GM12878 (cell line): ENCODE results near the gene RTN4R. TPM values are rescaled to one million over a fixed set of nuclear protein-coding genes. Genes with fewer than 3 reads are reported as not detected.

Source experiments
- BHLHE40 ChIP-seq, 2 experiments: fragments of 450-650 bp in 1 of 2; IDR thresholded peaks; 2 replicates each; pipeline ENCODE4 v1.6.1; 2011 to 2017; ENCODE audit warnings: low read depth in 2 of 2, borderline replicate concordance in 1 of 2, improper control_type of control experiment in 1 of 2, low read length in 1 of 2, mild to moderate bottlenecking in 1 of 2
- CBX3 ChIP-seq: fragments of 200-600 bp; sonication (generic); IDR thresholded peaks from 2 replicates; pipeline ENCODE4 v1.6.1; 2016; ENCODE audit warnings: low read depth, borderline replicate concordance
- DPF2 ChIP-seq: fragments of 450-650 bp; IDR thresholded peaks from 2 replicates; pipeline ENCODE4 v1.6.1; 2017; ENCODE audit warnings: mild to moderate bottlenecking
- IKZF1 ChIP-seq: fragments of 450-650 bp; conservative IDR thresholded peaks from 2 replicates; pipeline ENCODE4 v1.6.1; 2017; ENCODE audit warnings: antibody characterized with exemption, mild to moderate bottlenecking
- KAT2A ChIP-seq: conservative IDR thresholded peaks from 2 replicates; pipeline ENCODE4 v1.6.1; 2011; ENCODE audit warnings: low read depth, low read length; ENCODE audit not compliant: control insufficient read depth
- NR2C1 ChIP-seq: fragments of 450-650 bp; IDR thresholded peaks from 2 replicates; pipeline ENCODE4 v1.6.1; 2017; ENCODE audit warnings: antibody characterized with exemption, mild to moderate bottlenecking, moderate library complexity
- PML ChIP-seq: IDR thresholded peaks from 2 replicates; pipeline ENCODE4 v1.6.1; 2012; ENCODE audit warnings: low read length, inconsistent platforms
- POU2F2 ChIP-seq: IDR thresholded peaks from 3 replicates; pipeline ENCODE4 v1.6.1; 2011; ENCODE audit warnings: low read depth, mild to moderate bottlenecking, low read length, borderline replicate concordance
- RAD21 ChIP-seq: IDR thresholded peaks from 2 replicates; pipeline ENCODE4 v1.6.1; 2011; ENCODE audit warnings: mild to moderate bottlenecking, low read depth, low read length, moderate library complexity; ENCODE audit not compliant: insufficient read depth
- RUNX3 ChIP-seq: IDR thresholded peaks from 2 replicates; pipeline ENCODE4 v1.6.1; 2012; ENCODE audit warnings: low read length, inconsistent platforms
- SMAD5 ChIP-seq: IDR thresholded peaks from 2 replicates; pipeline ENCODE4 v1.6.1; 2016; ENCODE audit warnings: antibody characterized with exemption, low read depth
- SMARCA5 ChIP-seq: fragments of 450-650 bp; IDR thresholded peaks from 2 replicates; pipeline ENCODE4 v1.6.1; 2017; ENCODE audit warnings: mild to moderate bottlenecking
- SMC3 ChIP-seq: IDR thresholded peaks from 2 replicates; pipeline ENCODE4 v1.6.1; 2011; ENCODE audit warnings: low read length, improper control_type of control experiment, borderline replicate concordance
- TARDBP ChIP-seq: IDR thresholded peaks from 2 replicates; pipeline ENCODE4 v1.6.1; 2016; ENCODE audit warnings: borderline replicate concordance
- TCF12 ChIP-seq: IDR thresholded peaks from 2 replicates; pipeline ENCODE4 v1.6.1; 2011; ENCODE audit warnings: low read depth, mild to moderate bottlenecking, low read length
- ZNF622 ChIP-seq: fragments of 450-650 bp; IDR thresholded peaks from 2 replicates; pipeline ENCODE4 v1.6.1; 2017; ENCODE audit warnings: mild to moderate bottlenecking, inconsistent platforms
- polyA plus RNA-seq, 11 experiments: library from polyadenylated mRNA; depleted of rRNA in 4 of 11; unstranded in 6 of 11; stranded (reverse) in 5 of 11; fragments of >200 nt; fragmentation: Nextera tagmentation in 4 of 11; fragmentation: Illumina TruSeq in 1 of 11; extraction: Ambion mirVana in 4 of 11; extraction: Trizol in 1 of 11; gene quantifications; 1 replicate in 1 of 11; 2 replicates in 10 of 11; pipeline versions ENCODE4 v1.2.1 to v1.2.3, GENCODE V29; 2011 to 2016; ENCODE audit warnings: inconsistent platforms in 2 of 11, missing spikeins in 2 of 11, low read depth in 1 of 11
- total RNA-seq, 4 experiments: library from RNA; depleted of rRNA in 3 of 4; stranded (reverse); fragments of >200 nt in 3 of 4; fragmentation: Illumina TruSeq in 1 of 4; extraction: Trizol in 1 of 4; gene quantifications; 2 replicates each; pipeline versions ENCODE4 v1.2.1 to v1.2.3, GENCODE V29; 2013 to 2021
- TF ChIP-seq, protein P1 (sequence below): fragments of 450-650 bp; IDR thresholded peaks from 2 replicates; pipeline ENCODE4 v1.6.1; 2017; ENCODE audit warnings: mild to moderate bottlenecking
- TF ChIP-seq, protein P2 (sequence below): IDR thresholded peaks from 2 replicates; pipeline ENCODE4 v1.6.1; 2012; ENCODE audit warnings: low read depth, low read length, improper control_type of control experiment
- TF ChIP-seq, protein P3 (sequence below), 3 experiments: IDR thresholded peaks in 2 of 3; conservative IDR thresholded peaks in 1 of 3; 2 replicates each; pipeline ENCODE4 v1.5.1; 2011; ENCODE audit warnings: low read depth in 3 of 3, low read length in 3 of 3, mild to moderate bottlenecking in 3 of 3, control low read depth in 2 of 3, moderate library complexity in 2 of 3, inconsistent platforms in 1 of 3, mixed read lengths in 1 of 3; ENCODE audit not compliant: control insufficient read depth in 2 of 3, insufficient read depth in 1 of 3; ENCODE audit errors: extremely low read depth in 1 of 3
- TF ChIP-seq, protein P4 (sequence below): fragments of 450-650 bp; formaldehyde crosslinking; IDR thresholded peaks from 2 replicates; pipeline ENCODE4 v1.5.0; 2022; ENCODE audit warnings: mild to moderate bottlenecking, missing genetic modification characterization

The RTN4R gene
- total and polyA plus RNA-seq, 10 of the 15 experiments (the other 5 are each of a cell fraction or from before 2014, with no cell fraction given): 0.03 to 1.0 (median 0.60) TPM; not detected in 2

DNA sequence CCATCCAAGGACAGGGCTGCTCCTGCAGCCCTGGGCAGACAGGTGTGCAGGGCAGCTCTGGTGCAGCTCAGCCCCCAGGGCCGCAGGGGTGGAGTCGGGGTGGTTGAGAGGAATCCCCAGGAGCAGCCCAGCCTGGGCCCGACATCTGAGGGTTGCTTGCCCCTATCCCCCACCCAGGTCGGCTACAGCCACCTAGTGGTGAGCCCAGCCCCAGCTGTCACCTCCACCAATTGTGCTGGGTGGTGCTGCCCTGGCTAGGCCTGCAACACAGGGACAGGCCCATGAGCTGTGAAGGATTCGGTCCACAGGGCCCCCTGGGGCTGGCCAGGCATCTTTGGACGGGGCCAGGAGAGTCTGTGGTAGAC, 29.6 kb downstream of the RTN4R start (continued):
- TF ChIP-seq DPF2: no peak
- TF ChIP-seq, protein P1, sequence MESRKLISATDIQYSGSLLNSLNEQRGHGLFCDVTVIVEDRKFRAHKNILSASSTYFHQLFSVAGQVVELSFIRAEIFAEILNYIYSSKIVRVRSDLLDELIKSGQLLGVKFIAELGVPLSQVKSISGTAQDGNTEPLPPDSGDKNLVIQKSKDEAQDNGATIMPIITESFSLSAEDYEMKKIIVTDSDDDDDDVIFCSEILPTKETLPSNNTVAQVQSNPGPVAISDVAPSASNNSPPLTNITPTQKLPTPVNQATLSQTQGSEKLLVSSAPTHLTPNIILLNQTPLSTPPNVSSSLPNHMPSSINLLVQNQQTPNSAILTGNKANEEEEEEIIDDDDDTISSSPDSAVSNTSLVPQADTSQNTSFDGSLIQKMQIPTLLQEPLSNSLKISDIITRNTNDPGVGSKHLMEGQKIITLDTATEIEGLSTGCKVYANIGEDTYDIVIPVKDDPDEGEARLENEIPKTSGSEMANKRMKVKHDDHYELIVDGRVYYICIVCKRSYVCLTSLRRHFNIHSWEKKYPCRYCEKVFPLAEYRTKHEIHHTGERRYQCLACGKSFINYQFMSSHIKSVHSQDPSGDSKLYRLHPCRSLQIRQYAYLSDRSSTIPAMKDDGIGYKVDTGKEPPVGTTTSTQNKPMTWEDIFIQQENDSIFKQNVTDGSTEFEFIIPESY: no peak
- TF ChIP-seq, protein P2, sequence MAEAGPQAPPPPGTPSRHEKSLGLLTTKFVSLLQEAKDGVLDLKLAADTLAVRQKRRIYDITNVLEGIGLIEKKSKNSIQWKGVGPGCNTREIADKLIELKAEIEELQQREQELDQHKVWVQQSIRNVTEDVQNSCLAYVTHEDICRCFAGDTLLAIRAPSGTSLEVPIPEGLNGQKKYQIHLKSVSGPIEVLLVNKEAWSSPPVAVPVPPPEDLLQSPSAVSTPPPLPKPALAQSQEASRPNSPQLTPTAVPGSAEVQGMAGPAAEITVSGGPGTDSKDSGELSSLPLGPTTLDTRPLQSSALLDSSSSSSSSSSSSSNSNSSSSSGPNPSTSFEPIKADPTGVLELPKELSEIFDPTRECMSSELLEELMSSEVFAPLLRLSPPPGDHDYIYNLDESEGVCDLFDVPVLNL: no peak
- no peak for TF ChIP-seq SMAD5
- TF ChIP-seq NR2C1: no peak
- TF ChIP-seq, protein P3, sequence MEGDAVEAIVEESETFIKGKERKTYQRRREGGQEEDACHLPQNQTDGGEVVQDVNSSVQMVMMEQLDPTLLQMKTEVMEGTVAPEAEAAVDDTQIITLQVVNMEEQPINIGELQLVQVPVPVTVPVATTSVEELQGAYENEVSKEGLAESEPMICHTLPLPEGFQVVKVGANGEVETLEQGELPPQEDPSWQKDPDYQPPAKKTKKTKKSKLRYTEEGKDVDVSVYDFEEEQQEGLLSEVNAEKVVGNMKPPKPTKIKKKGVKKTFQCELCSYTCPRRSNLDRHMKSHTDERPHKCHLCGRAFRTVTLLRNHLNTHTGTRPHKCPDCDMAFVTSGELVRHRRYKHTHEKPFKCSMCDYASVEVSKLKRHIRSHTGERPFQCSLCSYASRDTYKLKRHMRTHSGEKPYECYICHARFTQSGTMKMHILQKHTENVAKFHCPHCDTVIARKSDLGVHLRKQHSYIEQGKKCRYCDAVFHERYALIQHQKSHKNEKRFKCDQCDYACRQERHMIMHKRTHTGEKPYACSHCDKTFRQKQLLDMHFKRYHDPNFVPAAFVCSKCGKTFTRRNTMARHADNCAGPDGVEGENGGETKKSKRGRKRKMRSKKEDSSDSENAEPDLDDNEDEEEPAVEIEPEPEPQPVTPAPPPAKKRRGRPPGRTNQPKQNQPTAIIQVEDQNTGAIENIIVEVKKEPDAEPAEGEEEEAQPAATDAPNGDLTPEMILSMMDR (IDR thresholded peaks at IDR 0.05 in 2 of 3, conservative IDR thresholded peaks at IDR 0.05 in 1 of 3; ENCODE audit: control insufficient read depth in 2 of 3, extremely low read depth in 1 of 3, insufficient read depth in 1 of 3, low read depth in 3 of 3, low read length in 3 of 3): peak; percentile 73 to 77 (median 77)
- TF ChIP-seq IKZF1: no peak
- no peak for TF ChIP-seq CBX3
- no peak for TF ChIP-seq KAT2A
- no peak for TF ChIP-seq ZNF622
- TF ChIP-seq TARDBP: no peak
- TF ChIP-seq, protein P4, sequence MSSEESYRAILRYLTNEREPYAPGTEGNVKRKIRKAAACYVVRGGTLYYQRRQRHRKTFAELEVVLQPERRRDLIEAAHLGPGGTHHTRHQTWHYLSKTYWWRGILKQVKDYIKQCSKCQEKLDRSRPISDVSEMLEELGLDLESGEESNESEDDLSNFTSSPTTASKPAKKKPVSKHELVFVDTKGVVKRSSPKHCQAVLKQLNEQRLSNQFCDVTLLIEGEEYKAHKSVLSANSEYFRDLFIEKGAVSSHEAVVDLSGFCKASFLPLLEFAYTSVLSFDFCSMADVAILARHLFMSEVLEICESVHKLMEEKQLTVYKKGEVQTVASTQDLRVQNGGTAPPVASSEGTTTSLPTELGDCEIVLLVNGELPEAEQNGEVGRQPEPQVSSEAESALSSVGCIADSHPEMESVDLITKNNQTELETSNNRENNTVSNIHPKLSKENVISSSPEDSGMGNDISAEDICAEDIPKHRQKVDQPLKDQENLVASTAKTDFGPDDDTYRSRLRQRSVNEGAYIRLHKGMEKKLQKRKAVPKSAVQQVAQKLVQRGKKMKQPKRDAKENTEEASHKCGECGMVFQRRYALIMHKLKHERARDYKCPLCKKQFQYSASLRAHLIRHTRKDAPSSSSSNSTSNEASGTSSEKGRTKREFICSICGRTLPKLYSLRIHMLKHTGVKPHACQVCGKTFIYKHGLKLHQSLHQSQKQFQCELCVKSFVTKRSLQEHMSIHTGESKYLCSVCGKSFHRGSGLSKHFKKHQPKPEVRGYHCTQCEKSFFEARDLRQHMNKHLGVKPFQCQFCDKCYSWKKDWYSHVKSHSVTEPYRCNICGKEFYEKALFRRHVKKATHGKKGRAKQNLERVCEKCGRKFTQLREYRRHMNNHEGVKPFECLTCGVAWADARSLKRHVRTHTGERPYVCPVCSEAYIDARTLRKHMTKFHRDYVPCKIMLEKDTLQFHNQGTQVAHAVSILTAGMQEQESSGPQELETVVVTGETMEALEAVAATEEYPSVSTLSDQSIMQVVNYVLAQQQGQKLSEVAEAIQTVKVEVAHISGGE (CRISPR knock-in tag): no peak
- TF ChIP-seq PML: no peak
- no peak for TF ChIP-seq BHLHE40 (IDR thresholded peaks at IDR 0.05; ENCODE audit: borderline replicate concordance in 1 of 2, low read depth in 2 of 2, low read length in 1 of 2)
- no peak for TF ChIP-seq SMARCA5
- peak; percentile 33; the same call in 1 of the 2 replicates for TF ChIP-seq TCF12
- peak; percentile 61 for TF ChIP-seq SMC3
- TF ChIP-seq POU2F2: no peak
- TF ChIP-seq RAD21: peak; percentile 69
- TF ChIP-seq RUNX3: 0 out of 2 replicates have a peak, but pooled peaks have one; percentile 1
